Suprapubic skin (tissue), 4 donors: ENCODE measurements around the gene CUL2. TPM values are rescaled to one million over a fixed set of nuclear protein-coding genes. Genes with fewer than 3 reads are reported as not detected.
"Not testable (repeated sequence)": the region's sequence is repeated elsewhere in the genome, so short reads cannot be mapped to it uniquely, and the experiment has no call there.

ENCODE experiments used
- DNase-seq, 2 donors: peaks; one replicate each; pipeline ENCODE4 v3.0.0-alpha.2; 2019; ENCODE audit warnings: low spot score in 2 of 2
- H3K27ac ChIP-seq: fragments of 200-600 bp; sonication (generic); one replicate; pipeline ENCODE4 v1.5.1; 2019
- H3K27me3 ChIP-seq: fragments of 200-600 bp; sonication (generic); one replicate; pipeline ENCODE4 v1.5.1; 2019
- H3K36me3 ChIP-seq: fragments of 200-600 bp; sonication (generic); one replicate; pipeline ENCODE4 v1.5.1; 2019
- H3K4me1 ChIP-seq: fragments of 200-600 bp; sonication (generic); one replicate; pipeline ENCODE4 v1.5.1; 2019
- H3K4me3 ChIP-seq: fragments of 200-600 bp; sonication (generic); one replicate; pipeline ENCODE4 v1.5.1; 2019; ENCODE audit warnings: mild to moderate bottlenecking
- H3K9me3 ChIP-seq: fragments of 200-600 bp; sonication (generic); one replicate; pipeline ENCODE4 v1.5.1; 2019
- EP300 ChIP-seq: sonication (generic); formaldehyde crosslinking; IDR thresholded peaks from one replicate; pipeline ENCODE4 v1.6.1; 2017; ENCODE audit warnings: antibody characterized with exemption
- POLR2A ChIP-seq, 2 donors: fragments of 450-650 bp; IDR thresholded peaks; one replicate each; pipeline ENCODE4 v1.6.1; 2017; ENCODE audit warnings: antibody characterized with exemption in 2 of 2, mild to moderate bottlenecking in 2 of 2, moderate library complexity in 2 of 2
- POLR2AphosphoS5 ChIP-seq, 3 donors: sonication (generic); formaldehyde crosslinking; IDR thresholded peaks; one replicate each; pipeline ENCODE4 v1.6.1; 2017; ENCODE audit warnings: antibody characterized with exemption in 3 of 3
- WGBS: methylation state at CpG from one replicate; pipeline ENCODE4 v1.1.5; 2018; 5-methylcytosine and 5-hydroxymethylcytosine counted together
- total RNA-seq, 4 donors: library from RNA; depleted of rRNA; stranded (reverse); fragments of >200 nt; gene quantifications; one replicate each; pipeline ENCODE4 v1.1.0, GENCODE V29; 2016
- TF ChIP-seq, protein P1 (sequence below), 2 donors: fragments of 200-600 bp in 1 of 2; fragments of 450-650 bp in 1 of 2; sonication (generic) in 1 of 2; IDR thresholded peaks; one replicate each; pipeline ENCODE4 v1.5.1; 2016 to 2019; ENCODE audit warnings: antibody characterized with exemption in 2 of 2, mild to moderate bottlenecking in 1 of 2, moderate library complexity in 1 of 2

The CUL2 gene
- total RNA-seq, 4 donors from 2014 or later: 15.7 to 23.1 (median 18.4) TPM

DNA sequence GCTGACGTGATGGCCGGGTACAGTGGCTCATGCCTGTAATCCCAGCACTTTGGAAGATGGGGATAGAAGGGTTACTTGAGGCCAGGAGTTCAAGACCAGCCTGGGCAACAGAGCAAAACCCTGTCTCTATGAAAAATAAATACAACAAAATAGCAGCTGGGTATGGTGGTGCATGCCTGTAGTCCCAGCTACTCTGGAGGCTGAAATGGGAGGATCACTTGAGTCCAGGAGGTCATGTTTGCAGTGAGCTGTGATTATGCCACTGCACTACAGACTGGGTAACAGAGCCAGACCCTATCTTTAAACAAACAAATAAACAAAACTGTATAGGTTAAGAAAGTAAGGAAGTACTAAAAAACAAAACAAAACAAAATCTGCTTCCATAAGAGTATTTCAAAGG, 6.2 kb upstream of the CUL2 start:
- no peaks in the 10 kb centered on the region for H3K4me1 ChIP-seq
- H3K4me3 ChIP-seq: no peak overlapping the region
- TF ChIP-seq, protein P1, sequence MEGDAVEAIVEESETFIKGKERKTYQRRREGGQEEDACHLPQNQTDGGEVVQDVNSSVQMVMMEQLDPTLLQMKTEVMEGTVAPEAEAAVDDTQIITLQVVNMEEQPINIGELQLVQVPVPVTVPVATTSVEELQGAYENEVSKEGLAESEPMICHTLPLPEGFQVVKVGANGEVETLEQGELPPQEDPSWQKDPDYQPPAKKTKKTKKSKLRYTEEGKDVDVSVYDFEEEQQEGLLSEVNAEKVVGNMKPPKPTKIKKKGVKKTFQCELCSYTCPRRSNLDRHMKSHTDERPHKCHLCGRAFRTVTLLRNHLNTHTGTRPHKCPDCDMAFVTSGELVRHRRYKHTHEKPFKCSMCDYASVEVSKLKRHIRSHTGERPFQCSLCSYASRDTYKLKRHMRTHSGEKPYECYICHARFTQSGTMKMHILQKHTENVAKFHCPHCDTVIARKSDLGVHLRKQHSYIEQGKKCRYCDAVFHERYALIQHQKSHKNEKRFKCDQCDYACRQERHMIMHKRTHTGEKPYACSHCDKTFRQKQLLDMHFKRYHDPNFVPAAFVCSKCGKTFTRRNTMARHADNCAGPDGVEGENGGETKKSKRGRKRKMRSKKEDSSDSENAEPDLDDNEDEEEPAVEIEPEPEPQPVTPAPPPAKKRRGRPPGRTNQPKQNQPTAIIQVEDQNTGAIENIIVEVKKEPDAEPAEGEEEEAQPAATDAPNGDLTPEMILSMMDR (IDR thresholded peaks at IDR 0.05): no peak
- TF ChIP-seq EP300 (no peak), POLR2A (IDR thresholded peaks at IDR 0.05) (no peak), POLR2AphosphoS5 (IDR thresholded peaks at IDR 0.05) (no peak)
- H3K9me3 ChIP-seq: peaks cover 4% of the 10 kb centered on the region
- 75% methylated on average over 2 of the region's 2 CpGs for WGBS
- H3K27ac ChIP-seq: no peak overlapping the region
- H3K27me3 ChIP-seq: peaks cover 13% of the 10 kb centered on the region
- H3K36me3 ChIP-seq: no peaks in the 10 kb centered on the region
- DNase-seq: no peak

DNA sequence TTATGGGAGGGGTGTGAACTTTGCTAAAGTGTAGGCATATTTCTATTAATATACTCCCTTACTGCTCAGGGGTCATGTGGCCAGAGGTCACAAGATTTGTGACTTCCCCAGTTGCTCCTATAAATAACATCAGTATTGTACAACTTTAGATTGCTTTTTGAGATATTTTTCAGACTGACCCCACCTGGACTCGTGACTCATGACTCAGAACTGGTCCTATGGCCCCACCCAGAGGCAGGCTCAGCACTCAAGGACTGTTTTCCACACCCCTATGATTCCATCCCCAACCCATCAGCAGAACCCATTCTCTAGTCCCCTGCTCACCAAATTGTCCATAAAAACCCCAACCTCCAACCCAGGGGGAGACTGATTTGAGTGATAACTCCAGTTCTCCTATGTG, 2.7 kb upstream of the CUL2 start:
- TF ChIP-seq POLR2AphosphoS5 (IDR thresholded peaks at IDR 0.05) (no peak), EP300 (no peak), POLR2A (IDR thresholded peaks at IDR 0.05) (no peak)
- TF ChIP-seq, protein P1 (IDR thresholded peaks at IDR 0.05): no peak
- Histone ChIP-seq H3K4me1 (peaks cover 22% of the 10 kb centered on the region), H3K4me3 (no peak overlapping the region), H3K27me3 (peaks cover 13% of the 10 kb centered on the region), H3K36me3 (no peaks in the 10 kb centered on the region), H3K27ac (no peak overlapping the region), H3K9me3 (peaks cover 4% of the 10 kb centered on the region)
- no peak for DNase-seq
- WGBS: 45% methylated on average over 1 of the region's 1 CpG

DNA sequence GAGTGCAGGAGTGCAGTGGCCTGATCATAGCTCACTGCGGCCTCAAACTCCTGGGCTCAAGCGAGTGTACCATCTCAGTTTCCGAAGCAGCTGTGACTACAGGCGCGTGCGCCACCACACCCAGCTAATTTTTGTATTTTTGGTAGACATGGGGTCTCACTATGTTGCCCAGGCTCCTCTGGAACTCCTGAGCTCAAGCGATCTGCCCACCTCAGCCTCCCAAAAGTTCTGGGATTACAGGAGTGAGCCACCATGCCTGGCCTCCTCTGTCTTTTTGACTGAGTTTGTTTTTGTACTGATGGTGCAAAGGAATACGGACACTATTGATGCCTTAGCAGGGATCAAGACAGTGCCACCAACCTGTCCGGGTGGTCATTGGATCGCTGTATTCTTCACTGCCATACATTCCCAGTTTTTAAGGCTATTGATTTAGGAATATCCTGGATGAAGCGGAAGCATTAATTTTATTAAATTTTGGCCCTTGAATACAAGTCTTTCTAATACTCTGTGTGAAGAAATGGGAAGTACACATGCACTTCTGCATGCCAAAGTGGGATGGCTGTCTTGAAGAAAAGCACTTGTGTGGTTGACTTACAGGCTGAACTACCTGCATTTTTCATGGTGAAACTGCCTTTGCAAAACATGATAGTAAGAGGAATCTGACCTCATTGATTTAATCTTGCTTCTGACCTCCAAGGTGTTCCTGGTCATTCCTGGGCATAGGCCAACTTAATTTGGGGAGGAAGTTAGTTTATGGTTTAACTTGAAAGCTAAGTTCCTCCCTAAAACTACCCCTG, 2.1 kb upstream of the CUL2 start:
- no peak for DNase-seq
- Histone ChIP-seq H3K4me3 (no peak overlapping the region), H3K27ac (no peak overlapping the region), H3K4me1 (peaks cover 28% of the 10 kb centered on the region), H3K36me3 (no peaks in the 10 kb centered on the region), H3K9me3 (peaks cover 4% of the 10 kb centered on the region), H3K27me3 (peaks cover 13% of the 10 kb centered on the region)
- TF ChIP-seq, protein P1 (IDR thresholded peaks at IDR 0.05): no peak
- TF ChIP-seq POLR2AphosphoS5 (IDR thresholded peaks at IDR 0.05) (no peak), POLR2A (IDR thresholded peaks at IDR 0.05) (no peak), EP300 (no peak)
- 99% methylated on average over 11 of the region's 11 CpGs for WGBS

DNA sequence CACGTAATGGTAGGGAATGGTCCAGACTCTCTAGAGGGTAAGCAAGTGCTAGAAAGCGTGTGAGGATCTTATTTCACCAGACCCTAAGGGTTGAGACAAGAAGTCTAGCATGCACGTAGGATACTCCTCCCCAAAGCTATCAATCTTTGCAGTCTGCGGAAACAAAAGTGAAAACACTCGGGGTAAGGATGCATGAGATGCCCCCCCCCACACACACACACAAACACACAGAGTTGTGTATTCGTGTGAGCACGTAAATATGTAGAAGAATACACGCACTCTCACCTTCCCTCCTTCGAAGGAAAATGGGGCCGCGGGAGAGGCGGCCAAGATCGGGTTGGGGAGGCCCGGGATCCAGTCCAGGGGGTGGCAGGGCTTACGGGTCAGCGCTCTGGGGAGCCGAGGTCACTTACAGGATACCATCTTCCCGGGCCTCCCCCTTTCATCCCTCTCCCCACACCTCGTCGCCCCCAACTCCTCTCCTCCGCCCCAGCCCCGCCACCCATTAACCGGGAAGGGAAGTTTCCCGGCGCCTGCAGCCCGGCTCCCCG, 455 bp downstream of the CUL2 start:
- TF ChIP-seq POLR2A (IDR thresholded peaks at IDR 0.05): no peak
- TF ChIP-seq, protein P1 (IDR thresholded peaks at IDR 0.05): no peak
- TF ChIP-seq EP300: no peak
- no peak for TF ChIP-seq POLR2AphosphoS5 (IDR thresholded peaks at IDR 0.05)
- Histone ChIP-seq H3K27me3 (no peaks in the 10 kb centered on the region), H3K27ac (peak overlapping the region; percentile 95), H3K4me3 (peak overlapping the region; percentile 94), H3K9me3 (peaks cover 4% of the 10 kb centered on the region), H3K4me1 (peaks cover 41% of the 10 kb centered on the region), H3K36me3 (no peaks in the 10 kb centered on the region)
- under 1% methylated on average over 24 of the region's 27 CpGs for WGBS
- no peak for DNase-seq

DNA sequence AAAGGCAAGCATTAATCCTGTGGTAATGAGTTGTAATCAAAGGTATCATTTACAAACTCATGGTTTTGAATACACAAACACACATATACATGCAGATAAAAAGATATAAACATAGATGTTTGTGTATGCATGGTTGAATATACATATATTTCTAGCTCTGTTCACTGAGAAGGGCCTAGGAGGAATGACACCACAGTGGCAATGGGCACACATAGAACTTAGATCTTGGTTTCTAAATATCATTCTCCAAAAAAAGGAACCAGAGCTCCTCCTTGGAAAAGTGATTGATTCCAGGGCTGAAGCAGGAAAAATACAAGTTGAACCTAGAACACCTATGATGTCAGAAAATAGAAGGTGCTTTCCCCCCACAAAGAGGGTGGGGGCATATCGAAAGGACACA, 6.9 kb downstream of the CUL2 start:
- no peaks in the 10 kb centered on the region for H3K36me3 ChIP-seq
- DNase-seq: no peak
- H3K27me3 ChIP-seq: no peaks in the 10 kb centered on the region
- no peak overlapping the region for H3K27ac ChIP-seq
- no peak for TF ChIP-seq EP300
- no peak for TF ChIP-seq POLR2A (IDR thresholded peaks at IDR 0.05)
- TF ChIP-seq, protein P1 (IDR thresholded peaks at IDR 0.05): no peak
- no peak for TF ChIP-seq POLR2AphosphoS5 (IDR thresholded peaks at IDR 0.05)
- peaks cover 22% of the 10 kb centered on the region for H3K4me1 ChIP-seq
- WGBS: 90% methylated on average over 1 of the region's 1 CpG
- H3K4me3 ChIP-seq: no peak overlapping the region
- no peaks in the 10 kb centered on the region for H3K9me3 ChIP-seq

DNA sequence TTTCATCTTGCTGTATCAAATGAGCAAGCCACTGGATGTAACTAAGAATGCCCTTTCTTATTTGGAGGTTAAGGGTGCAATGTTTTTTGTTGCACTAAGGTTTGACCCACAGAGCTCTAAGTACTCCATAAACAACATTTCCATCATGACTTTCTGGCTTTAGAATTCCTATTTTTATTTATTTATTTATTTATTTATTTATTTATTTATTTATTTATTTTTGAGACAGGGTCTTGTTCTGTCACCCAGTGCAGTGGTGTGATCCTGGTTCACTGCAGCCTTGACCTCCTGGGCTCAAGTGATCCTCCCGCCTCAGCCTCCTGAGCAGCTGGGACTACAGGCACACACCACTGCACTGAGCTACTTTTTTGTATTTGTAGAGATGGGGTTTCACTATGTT, 9.9 kb downstream of the CUL2 start:
- H3K4me3 ChIP-seq, H3K27ac ChIP-seq, DNase-seq, H3K9me3 ChIP-seq, H3K27me3 ChIP-seq, H3K36me3 ChIP-seq, H3K4me1 ChIP-seq: not testable (repeated sequence)
- 95% methylated on average over 1 of the region's 1 CpG for whole genome bisulfite sequencing
